Body of pancreas (tissue), 4 donors: ENCODE data around the gene GPNMB.

Experiments
- POLR2A ChIP-seq, 3 donors: fragments of 450-650 bp; IDR thresholded peaks; one replicate each; pipeline ENCODE4 v1.6.1; 2016; ENCODE audit warnings: antibody characterized with exemption in 3 of 3, mild to moderate bottlenecking in 2 of 3
- TF ChIP-seq, protein P1 (sequence below), 7 experiments: fragments of 450-650 bp in 4 of 7; fragments of 200-600 bp in 3 of 7; sonication (generic) in 3 of 7; IDR thresholded peaks; one replicate each; pipeline ENCODE4 v1.5.1; 2016 to 2019; ENCODE audit warnings: antibody characterized with exemption in 7 of 7

DNA sequence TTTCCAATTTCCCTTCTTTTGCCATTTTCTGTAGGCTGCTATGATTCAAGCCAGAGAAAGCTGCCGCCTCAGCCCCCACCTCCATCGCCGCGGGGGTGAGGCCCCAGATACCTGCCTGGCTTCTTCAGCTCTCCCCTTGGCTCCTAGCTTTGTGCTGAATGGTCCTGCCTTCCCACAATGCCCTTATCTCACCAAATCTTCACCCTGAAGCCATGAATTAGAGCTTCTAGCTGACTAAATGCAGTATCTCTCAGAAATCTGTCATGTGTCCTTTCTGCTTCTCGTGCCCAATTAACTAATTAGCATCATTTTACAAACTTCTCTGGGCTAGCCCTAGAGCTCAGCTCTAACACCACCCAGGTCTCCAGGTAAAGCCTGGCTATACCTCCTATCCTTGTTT is 32.2 kb upstream of the GPNMB start:
- TF ChIP-seq, protein P1, sequence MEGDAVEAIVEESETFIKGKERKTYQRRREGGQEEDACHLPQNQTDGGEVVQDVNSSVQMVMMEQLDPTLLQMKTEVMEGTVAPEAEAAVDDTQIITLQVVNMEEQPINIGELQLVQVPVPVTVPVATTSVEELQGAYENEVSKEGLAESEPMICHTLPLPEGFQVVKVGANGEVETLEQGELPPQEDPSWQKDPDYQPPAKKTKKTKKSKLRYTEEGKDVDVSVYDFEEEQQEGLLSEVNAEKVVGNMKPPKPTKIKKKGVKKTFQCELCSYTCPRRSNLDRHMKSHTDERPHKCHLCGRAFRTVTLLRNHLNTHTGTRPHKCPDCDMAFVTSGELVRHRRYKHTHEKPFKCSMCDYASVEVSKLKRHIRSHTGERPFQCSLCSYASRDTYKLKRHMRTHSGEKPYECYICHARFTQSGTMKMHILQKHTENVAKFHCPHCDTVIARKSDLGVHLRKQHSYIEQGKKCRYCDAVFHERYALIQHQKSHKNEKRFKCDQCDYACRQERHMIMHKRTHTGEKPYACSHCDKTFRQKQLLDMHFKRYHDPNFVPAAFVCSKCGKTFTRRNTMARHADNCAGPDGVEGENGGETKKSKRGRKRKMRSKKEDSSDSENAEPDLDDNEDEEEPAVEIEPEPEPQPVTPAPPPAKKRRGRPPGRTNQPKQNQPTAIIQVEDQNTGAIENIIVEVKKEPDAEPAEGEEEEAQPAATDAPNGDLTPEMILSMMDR (IDR thresholded peaks at IDR 0.05), result no peak
- no peak for TF ChIP-seq POLR2A (IDR thresholded peaks at IDR 0.05)
